Measurements from ENCODE around the gene TTC34.

- TF ChIP-seq, protein P1, sequence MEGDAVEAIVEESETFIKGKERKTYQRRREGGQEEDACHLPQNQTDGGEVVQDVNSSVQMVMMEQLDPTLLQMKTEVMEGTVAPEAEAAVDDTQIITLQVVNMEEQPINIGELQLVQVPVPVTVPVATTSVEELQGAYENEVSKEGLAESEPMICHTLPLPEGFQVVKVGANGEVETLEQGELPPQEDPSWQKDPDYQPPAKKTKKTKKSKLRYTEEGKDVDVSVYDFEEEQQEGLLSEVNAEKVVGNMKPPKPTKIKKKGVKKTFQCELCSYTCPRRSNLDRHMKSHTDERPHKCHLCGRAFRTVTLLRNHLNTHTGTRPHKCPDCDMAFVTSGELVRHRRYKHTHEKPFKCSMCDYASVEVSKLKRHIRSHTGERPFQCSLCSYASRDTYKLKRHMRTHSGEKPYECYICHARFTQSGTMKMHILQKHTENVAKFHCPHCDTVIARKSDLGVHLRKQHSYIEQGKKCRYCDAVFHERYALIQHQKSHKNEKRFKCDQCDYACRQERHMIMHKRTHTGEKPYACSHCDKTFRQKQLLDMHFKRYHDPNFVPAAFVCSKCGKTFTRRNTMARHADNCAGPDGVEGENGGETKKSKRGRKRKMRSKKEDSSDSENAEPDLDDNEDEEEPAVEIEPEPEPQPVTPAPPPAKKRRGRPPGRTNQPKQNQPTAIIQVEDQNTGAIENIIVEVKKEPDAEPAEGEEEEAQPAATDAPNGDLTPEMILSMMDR (IDR thresholded peaks at IDR 0.05), result no peak
- no peak for TF ChIP-seq POLR2A (IDR thresholded peaks at IDR 0.05)
These were observed 206.8 kb downstream of the TTC34 start for GRCh38 chr1:2594641-2595131.
